SK-N-SH (cell line): Measurements from ENCODE around the gene PGS1. TPM values are rescaled to one million over a fixed set of nuclear protein-coding genes. Genes with fewer than 3 reads are reported as not detected.
A peak's percentile ranks its signal among the peaks of the same experiment; 100 is the strongest.

ENCODE experiments used
- CTCF ChIA-PET: fragments of 300-600, 350-600 bp; formaldehyde crosslinking; extraction: SDS; loops from one replicate; lab custom pipeline; 2021; lab: Yijun Ruan, JAX
- POLR2A ChIA-PET: fragments of 350-600 bp; sonication (Branson Sonifier 250); formaldehyde crosslinking; extraction: SDS; loops from one replicate; lab custom pipeline; 2020; ENCODE audit warnings: antibody characterized with exemption, inconsistent platforms; lab: Yijun Ruan, JAX
- DNase-seq: peaks from one replicate; pipeline ENCODE4 v3.0.0; 2012
- H2AFZ ChIP-seq: fragments of 200-600 bp; sonication (generic); 2 replicates; pipeline ENCODE4 v1.8.1; 2016; ENCODE audit warnings: antibody characterized with exemption, mild to moderate bottlenecking, low read depth
- H3F3A ChIP-seq: fragments of 200-600 bp; sonication (generic); replicated peaks from 2 replicates; pipeline ENCODE3; 2016; ENCODE audit warnings: antibody characterized with exemption, mild to moderate bottlenecking; ENCODE audit not compliant: insufficient read depth
- H3K27ac ChIP-seq, 2 experiments: fragments of 200-500 bp in 1 of 2; fragments of 200-600 bp in 1 of 2; sonication (Bioruptor generic) in 1 of 2; sonication (generic), shearing (Covaris generic) in 1 of 2; 2 replicates each; pipeline versions ENCODE4 v1.5.1 to v1.6.1; 2014 to 2016; ENCODE audit warnings: low read depth in 2 of 2, inconsistent platforms in 1 of 2, low read length in 1 of 2, mild to moderate bottlenecking in 1 of 2, mixed read lengths in 1 of 2
- H3K27me3 ChIP-seq: fragments of 200-600 bp; sonication (generic), shearing (Covaris generic); 2 replicates; pipeline ENCODE4 v1.6.1; 2016; ENCODE audit warnings: mixed run types; ENCODE audit not compliant: insufficient read depth
- H3K36me3 ChIP-seq, 2 experiments: fragments of 200-500 bp in 1 of 2; fragments of 200-600 bp in 1 of 2; sonication (Bioruptor generic) in 1 of 2; sonication (generic) in 1 of 2; replicated peaks in 1 of 2; 2 replicates each; pipeline versions ENCODE3 to v1.5.1; 2014 to 2016; ENCODE audit warnings: low read length in 1 of 2, mild to moderate bottlenecking in 1 of 2; ENCODE audit not compliant: insufficient read depth in 2 of 2, control insufficient read depth in 1 of 2
- H3K4me1 ChIP-seq, 2 experiments: fragments of 200-500 bp in 1 of 2; fragments of 200-600 bp in 1 of 2; sonication (Bioruptor generic) in 1 of 2; sonication (generic), shearing (Covaris generic) in 1 of 2; 2 replicates each; pipeline versions ENCODE4 v1.5.1 to v1.6.1; 2014 to 2016; ENCODE audit warnings: low read depth in 1 of 2, low read length in 1 of 2, mixed run types in 1 of 2; ENCODE audit not compliant: insufficient read depth in 2 of 2, control insufficient read depth in 1 of 2
- H3K4me2 ChIP-seq: fragments of 200-600 bp; sonication (generic), shearing (Covaris generic); 2 replicates; pipeline ENCODE4 v1.6.1; 2017; ENCODE audit warnings: mixed run types
- H3K4me3 ChIP-seq, 2 experiments: fragments of 200-500 bp in 1 of 2; fragments of 200-600 bp in 1 of 2; sonication (Bioruptor generic) in 1 of 2; sonication (generic), shearing (Covaris generic) in 1 of 2; 2 replicates each; pipeline versions ENCODE4 v1.5.1 to v1.8.1; 2014 to 2016; ENCODE audit warnings: low read depth in 2 of 2, inconsistent platforms in 1 of 2, low read length in 1 of 2, mild to moderate bottlenecking in 1 of 2, mixed read lengths in 1 of 2, moderate library complexity in 1 of 2
- H3K79me2 ChIP-seq: fragments of 200-600 bp; sonication (generic); 2 replicates; pipeline ENCODE4 v1.8.1; 2017; ENCODE audit warnings: mild to moderate bottlenecking; ENCODE audit not compliant: insufficient read depth
- H3K9ac ChIP-seq: fragments of 200-600 bp; sonication (generic); 2 replicates; pipeline ENCODE4 v1.6.1; 2017; ENCODE audit warnings: mixed run types
- H3K9me2 ChIP-seq: fragments of 200-600 bp; sonication (generic); 2 replicates; pipeline ENCODE4 v1.6.1; 2017; ENCODE audit warnings: mixed run types
- H3K9me3 ChIP-seq: fragments of 200-600 bp; sonication (generic); 2 replicates; pipeline ENCODE4 v1.6.1; 2017; ENCODE audit warnings: mixed run types, mild to moderate bottlenecking, moderate library complexity
- H4K20me1 ChIP-seq: fragments of 200-600 bp; sonication (generic); 2 replicates; pipeline ENCODE4 v1.6.1; 2017; ENCODE audit warnings: mild to moderate bottlenecking, mixed run types; ENCODE audit not compliant: insufficient read depth
- ELF1 ChIP-seq: IDR thresholded peaks from 2 replicates; pipeline ENCODE4 v1.4.0; 2012
- EP300 ChIP-seq, 2 experiments: IDR thresholded peaks; 2 replicates each; pipeline versions ENCODE4 v1.4.0 to v1.6.1; 2012; ENCODE audit warnings: borderline replicate concordance in 1 of 2, low read depth in 1 of 2, low read length in 1 of 2
- FOSL2 ChIP-seq: IDR thresholded peaks from 2 replicates; pipeline ENCODE4 v1.4.0; 2012; ENCODE audit warnings: low read depth, mild to moderate bottlenecking, moderate library complexity, borderline replicate concordance
- FOXM1 ChIP-seq: IDR thresholded peaks from 2 replicates; pipeline ENCODE4 v1.4.0; 2012; ENCODE audit warnings: low read depth, mild to moderate bottlenecking
- GATA2 ChIP-seq: sonication (generic); formaldehyde crosslinking; IDR thresholded peaks from 2 replicates; pipeline ENCODE4 v1.5.0; 2020; ENCODE audit warnings: mild to moderate bottlenecking, missing genetic modification reagents
- JUND ChIP-seq: IDR thresholded peaks from 2 replicates; pipeline ENCODE4 v1.4.0; 2012
- MEF2A ChIP-seq: IDR thresholded peaks from 2 replicates; pipeline ENCODE4 v1.4.0; 2012; ENCODE audit warnings: low read depth, borderline replicate concordance
- MXI1 ChIP-seq: IDR thresholded peaks from 2 replicates; pipeline ENCODE4 v1.6.1; 2012; ENCODE audit warnings: mild to moderate bottlenecking, low read depth, low read length, improper control_type of control experiment
- RFX5 ChIP-seq: IDR thresholded peaks from 2 replicates; pipeline ENCODE4 v1.6.1; 2012; ENCODE audit warnings: mild to moderate bottlenecking, improper control_type of control experiment, low read length
- SMC3 ChIP-seq: IDR thresholded peaks from 2 replicates; pipeline ENCODE4 v1.6.1; 2012; ENCODE audit warnings: low read depth, low read length, improper control_type of control experiment
- TCF12 ChIP-seq: IDR thresholded peaks from 2 replicates; pipeline ENCODE4 v1.4.0; 2012
- TEAD4 ChIP-seq: IDR thresholded peaks from 2 replicates; pipeline ENCODE4 v1.4.0; 2012; ENCODE audit warnings: mild to moderate bottlenecking, borderline replicate concordance; ENCODE audit not compliant: insufficient read depth
- WGBS: methylation state at CpG from one replicate; pipeline ENCODE4 v1.1.6; 2017; ENCODE audit warnings: low lambda C conversion rate; 5-methylcytosine and 5-hydroxymethylcytosine counted together
- polyA plus RNA-seq, 3 experiments: library from polyadenylated mRNA; depleted of rRNA; stranded (reverse); fragments of >200 nt; gene quantifications; 2 replicates each; pipeline ENCODE4 v1.2.3, GENCODE V29; 2012
- TF ChIP-seq, protein P1 (sequence below): fragments of 150-350 bp; IDR thresholded peaks from 2 replicates; pipeline ENCODE4 v1.6.1; 2017; ENCODE audit warnings: antibody characterized with exemption, low read length, low read depth, borderline replicate concordance
- TF ChIP-seq, protein P2 (sequence below): IDR thresholded peaks from 2 replicates; pipeline ENCODE4 v1.6.1; 2012; ENCODE audit warnings: mild to moderate bottlenecking, low read depth, low read length, moderate library complexity
- TF ChIP-seq, protein P3 (sequence below): IDR thresholded peaks from 2 replicates; pipeline ENCODE4; 2012
- TF ChIP-seq, protein P4 (sequence below): IDR thresholded peaks from 2 replicates; pipeline ENCODE4 v1.4.0; 2012; ENCODE audit warnings: low read depth, borderline replicate concordance

The PGS1 gene
- polyA plus RNA-seq, 1 of the 3 experiments (the other 2 are of a cell fraction) = 88.4 TPM

DNA sequence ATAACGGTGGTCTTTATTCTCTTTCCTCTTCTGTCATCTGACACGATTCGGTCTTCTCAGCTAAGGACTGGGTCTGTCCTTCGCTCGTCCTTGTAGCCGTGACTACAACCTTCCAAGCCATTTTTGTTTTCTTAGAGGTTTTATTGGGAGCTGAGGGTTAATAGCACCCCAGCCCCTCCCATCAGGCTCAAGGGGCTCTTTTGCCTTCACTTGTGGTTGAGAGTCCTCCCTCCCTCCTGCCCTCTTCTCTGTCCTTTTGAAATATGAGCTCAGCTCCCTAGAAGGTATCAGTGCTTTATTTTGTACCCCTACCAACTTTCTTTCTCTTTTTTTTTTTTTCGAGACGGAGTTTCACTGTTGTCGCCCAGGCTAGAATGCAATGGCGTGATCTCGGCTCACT lies 43.2 kb upstream of the PGS1 start:
- peaks cover 0 to 25% of the 10 kb centered on the region in 2 experiments; a peak in 3 of 4 replicates for H3K4me1 ChIP-seq
- 90% methylated on average over 11 of the region's 11 CpGs for WGBS
- peak overlapping the region; percentile 74; the same call in 1 of the 2 replicates for H2AFZ ChIP-seq
- H3F3A ChIP-seq = peaks cover 45% of the 10 kb centered on the region
- H3K9ac ChIP-seq = peak overlapping the region; percentile 62; the same call in 1 of the 2 replicates
- peak overlapping the region; percentile 71 for H3K4me2 ChIP-seq
- no peak overlapping the region for H3K4me3 ChIP-seq
- H3K79me2 ChIP-seq = no peaks in the 10 kb centered on the region
- no peaks in the 10 kb centered on the region for H4K20me1 ChIP-seq
- H3K36me3 ChIP-seq = no peaks in the 10 kb centered on the region
- CTCF ChIA-PET = interaction anchor here (0.6 to 2.4 kb wide), 5 partner anchors 12 to 223 kb away, joined by 3 to 8 read pairs (median 3); no protein-coding TSS in a partner anchor
- DNase-seq = no peak
- peak overlapping the region in 1 of 2 experiments; percentile 94; a peak in 2 of 4 replicates for H3K27ac ChIP-seq
- H3K9me3 ChIP-seq = no peaks in the 10 kb centered on the region
- no peaks in the 10 kb centered on the region for H3K27me3 ChIP-seq
- POLR2A ChIA-PET = no interaction called here
- no peaks in the 10 kb centered on the region for H3K9me2 ChIP-seq
- TF ChIP-seq EP300 (IDR thresholded peaks at IDR 0.05; ENCODE audit: borderline replicate concordance in 1 of 2, low read depth in 1 of 2, low read length in 1 of 2) (no peak), MEF2A (no peak), JUND (no peak), GATA2 (CRISPR knock-in tag) (no peak), SMC3 (no peak), FOXM1 (no peak), TEAD4 (no peak), RFX5 (no peak), TCF12 (no peak), FOSL2 (no peak), MXI1 (no peak), ELF1 (no peak)
- TF ChIP-seq, protein P1, sequence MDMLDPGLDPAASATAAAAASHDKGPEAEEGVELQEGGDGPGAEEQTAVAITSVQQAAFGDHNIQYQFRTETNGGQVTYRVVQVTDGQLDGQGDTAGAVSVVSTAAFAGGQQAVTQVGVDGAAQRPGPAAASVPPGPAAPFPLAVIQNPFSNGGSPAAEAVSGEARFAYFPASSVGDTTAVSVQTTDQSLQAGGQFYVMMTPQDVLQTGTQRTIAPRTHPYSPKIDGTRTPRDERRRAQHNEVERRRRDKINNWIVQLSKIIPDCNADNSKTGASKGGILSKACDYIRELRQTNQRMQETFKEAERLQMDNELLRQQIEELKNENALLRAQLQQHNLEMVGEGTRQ = no peak
- TF ChIP-seq, protein P2, sequence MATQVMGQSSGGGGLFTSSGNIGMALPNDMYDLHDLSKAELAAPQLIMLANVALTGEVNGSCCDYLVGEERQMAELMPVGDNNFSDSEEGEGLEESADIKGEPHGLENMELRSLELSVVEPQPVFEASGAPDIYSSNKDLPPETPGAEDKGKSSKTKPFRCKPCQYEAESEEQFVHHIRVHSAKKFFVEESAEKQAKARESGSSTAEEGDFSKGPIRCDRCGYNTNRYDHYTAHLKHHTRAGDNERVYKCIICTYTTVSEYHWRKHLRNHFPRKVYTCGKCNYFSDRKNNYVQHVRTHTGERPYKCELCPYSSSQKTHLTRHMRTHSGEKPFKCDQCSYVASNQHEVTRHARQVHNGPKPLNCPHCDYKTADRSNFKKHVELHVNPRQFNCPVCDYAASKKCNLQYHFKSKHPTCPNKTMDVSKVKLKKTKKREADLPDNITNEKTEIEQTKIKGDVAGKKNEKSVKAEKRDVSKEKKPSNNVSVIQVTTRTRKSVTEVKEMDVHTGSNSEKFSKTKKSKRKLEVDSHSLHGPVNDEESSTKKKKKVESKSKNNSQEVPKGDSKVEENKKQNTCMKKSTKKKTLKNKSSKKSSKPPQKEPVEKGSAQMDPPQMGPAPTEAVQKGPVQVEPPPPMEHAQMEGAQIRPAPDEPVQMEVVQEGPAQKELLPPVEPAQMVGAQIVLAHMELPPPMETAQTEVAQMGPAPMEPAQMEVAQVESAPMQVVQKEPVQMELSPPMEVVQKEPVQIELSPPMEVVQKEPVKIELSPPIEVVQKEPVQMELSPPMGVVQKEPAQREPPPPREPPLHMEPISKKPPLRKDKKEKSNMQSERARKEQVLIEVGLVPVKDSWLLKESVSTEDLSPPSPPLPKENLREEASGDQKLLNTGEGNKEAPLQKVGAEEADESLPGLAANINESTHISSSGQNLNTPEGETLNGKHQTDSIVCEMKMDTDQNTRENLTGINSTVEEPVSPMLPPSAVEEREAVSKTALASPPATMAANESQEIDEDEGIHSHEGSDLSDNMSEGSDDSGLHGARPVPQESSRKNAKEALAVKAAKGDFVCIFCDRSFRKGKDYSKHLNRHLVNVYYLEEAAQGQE = no peak
- TF ChIP-seq, protein P3, sequence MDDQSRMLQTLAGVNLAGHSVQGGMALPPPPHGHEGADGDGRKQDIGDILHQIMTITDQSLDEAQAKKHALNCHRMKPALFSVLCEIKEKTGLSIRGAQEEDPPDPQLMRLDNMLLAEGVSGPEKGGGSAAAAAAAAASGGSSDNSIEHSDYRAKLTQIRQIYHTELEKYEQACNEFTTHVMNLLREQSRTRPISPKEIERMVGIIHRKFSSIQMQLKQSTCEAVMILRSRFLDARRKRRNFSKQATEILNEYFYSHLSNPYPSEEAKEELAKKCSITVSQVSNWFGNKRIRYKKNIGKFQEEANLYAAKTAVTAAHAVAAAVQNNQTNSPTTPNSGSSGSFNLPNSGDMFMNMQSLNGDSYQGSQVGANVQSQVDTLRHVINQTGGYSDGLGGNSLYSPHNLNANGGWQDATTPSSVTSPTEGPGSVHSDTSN = no peak
- TF ChIP-seq, protein P4, sequence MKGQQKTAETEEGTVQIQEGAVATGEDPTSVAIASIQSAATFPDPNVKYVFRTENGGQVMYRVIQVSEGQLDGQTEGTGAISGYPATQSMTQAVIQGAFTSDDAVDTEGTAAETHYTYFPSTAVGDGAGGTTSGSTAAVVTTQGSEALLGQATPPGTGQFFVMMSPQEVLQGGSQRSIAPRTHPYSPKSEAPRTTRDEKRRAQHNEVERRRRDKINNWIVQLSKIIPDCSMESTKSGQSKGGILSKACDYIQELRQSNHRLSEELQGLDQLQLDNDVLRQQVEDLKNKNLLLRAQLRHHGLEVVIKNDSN = no peak
